ENCODE results near the gene AIDA.
A peak's percentile ranks its signal among the peaks of the same experiment; 100 is the strongest.

AIDA gene

GRCh38 chr1:222712253-222713090 lies at the start of gene AIDA, which contains the start of gene BROX:
Gene AIDA (minus strand): TSS chr1:222712491. CDS start chr1:222712317, 174 bp downstream.
Gene BROX (plus strand): TSS chr1:222712564. CDS start chr1:222715700, 3,136 bp downstream.
- FAIRE-seq: no peak

GRCh38 chr1:222761083-222761482 lies 48.8 kb upstream of the AIDA start:
- FAIRE-seq: no peak

DNA sequence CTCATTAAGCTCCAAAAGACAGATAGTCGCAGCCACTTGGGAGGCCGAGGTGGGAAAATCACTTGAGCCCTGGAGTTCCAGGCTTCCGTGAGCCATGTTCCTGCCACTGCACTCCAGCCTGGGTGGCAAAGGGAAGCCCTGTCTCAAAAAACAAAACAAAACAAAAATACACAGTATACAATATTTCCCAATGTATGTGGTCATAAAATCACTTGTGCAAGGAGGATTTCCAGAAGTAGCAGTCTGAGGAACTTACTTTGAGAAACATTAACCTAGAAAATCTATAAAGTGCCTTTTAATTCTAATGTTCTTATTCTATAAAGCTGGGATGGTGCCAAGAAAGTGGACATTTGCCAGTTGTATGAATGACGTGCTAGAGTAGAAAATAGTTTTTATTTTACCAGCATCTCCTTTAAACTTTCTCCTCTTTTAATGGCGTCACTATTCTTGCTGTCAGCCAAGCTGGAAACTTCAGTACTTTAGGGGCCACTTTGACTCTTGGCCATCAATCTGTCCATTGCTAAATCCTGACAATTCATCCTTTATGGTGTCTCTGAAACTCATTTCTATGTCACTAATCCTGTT lies 47.3 kb upstream of the AIDA start:
- FAIRE-seq: no peak

DNA sequence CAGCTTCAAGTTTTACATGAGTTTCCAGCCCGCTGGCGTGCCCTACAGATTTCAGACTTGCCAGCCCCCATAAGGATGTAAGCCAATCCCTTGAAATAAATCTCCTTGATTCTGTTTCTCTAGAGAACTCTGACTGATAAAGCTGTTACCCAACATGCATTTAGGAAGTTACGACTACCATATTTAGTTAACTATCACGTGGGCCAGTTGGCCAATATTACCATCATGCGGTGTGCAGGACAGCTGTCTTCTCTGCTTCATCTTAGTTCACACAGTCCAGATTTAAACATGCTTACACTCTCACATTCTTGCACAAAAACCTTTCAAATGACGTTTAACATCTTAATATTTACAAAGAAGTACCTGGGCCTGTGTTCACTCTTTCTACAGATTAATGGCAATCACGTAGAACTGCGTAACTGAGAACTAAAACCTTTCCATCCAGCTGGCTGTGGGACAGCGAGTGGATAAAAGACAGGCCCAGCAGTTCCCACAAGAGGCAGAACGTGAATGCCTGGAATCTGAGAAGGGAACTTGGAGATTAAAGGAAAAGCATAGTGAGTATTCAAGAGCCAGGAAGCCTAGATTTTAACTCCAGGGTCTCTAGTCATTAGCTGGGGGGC lies 45.5 kb upstream of the AIDA start:
- no peak for FAIRE-seq

DNA sequence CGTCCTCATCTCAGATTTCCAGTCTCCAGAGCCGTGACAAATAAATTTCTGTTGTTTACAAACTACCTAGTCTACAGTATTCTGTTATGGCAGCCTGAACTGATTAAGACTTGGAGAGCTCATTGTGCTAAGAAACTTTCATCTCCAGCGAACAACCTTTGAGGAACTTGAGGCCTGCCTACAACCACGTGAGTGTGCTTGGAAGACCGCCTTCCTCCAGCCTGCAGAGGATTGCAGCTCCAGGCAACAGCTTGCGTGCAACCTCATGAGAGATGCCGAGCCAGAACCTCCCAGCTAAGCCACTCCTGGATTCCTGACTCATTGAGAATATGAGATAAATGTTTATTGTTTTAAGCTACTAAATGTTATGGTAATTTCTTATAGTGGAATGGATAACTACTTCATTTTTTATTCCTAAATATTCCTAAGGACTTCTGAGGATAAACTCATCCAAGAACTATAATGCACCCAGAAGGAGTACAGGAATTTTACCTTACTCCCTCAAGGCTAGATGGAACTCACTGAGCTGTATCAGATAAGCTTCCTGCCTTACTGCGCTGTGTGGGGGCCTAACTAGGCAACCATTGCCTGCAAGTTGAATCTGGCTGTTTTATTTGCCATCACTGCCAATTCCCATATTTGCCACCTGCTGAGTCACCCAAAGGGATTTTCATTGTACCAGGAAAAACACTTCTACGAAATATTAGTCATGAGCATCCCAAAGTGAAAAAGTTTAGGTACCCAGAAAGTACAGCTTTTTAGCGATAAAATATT lies 42.3 kb upstream of the AIDA start:
- no peak for FAIRE-seq

DNA sequence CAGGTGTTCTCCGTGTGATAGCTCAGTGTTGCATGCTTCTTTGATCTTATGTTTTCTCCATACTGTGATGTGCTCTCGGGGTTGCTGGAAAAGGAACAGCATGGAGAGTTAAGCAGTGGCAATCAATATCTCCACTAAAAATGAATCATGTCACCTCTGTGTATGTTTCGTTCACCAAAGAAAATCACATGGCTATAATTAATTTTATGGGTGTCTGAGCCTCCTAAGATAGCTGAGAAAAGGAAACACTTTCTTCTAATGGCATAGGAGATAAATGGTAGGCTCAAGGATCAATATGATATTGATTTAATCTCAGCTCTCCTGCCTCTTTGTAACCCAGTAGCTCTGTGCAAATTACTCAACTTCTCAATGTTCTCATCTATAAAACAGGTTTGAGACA lies 39.0 kb upstream of the AIDA start:
- no peak for FAIRE-seq

GRCh38 chr1:222750651-222751050 lies 38.4 kb upstream of the AIDA start:
- FAIRE-seq: no peak

DNA sequence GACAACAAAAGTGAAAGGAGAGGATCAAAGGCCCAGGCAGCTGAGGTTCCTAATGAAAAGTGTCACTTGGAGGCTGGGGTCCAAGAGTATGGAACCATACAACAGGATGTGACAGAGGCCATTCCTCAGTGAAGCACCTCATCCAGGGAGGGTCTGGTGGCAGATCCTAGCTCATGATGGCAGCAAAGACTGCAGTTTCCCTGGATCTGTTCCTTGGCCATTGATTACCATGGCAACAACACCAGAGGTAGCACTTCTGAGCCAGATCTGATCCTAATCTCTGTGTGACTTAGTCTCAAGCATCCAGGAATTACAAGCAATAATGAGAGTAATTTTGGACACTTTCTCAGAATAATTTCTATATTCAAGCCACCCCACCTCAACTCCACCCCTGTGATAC lies 37.6 kb upstream of the AIDA start:
- FAIRE-seq: no peak

DNA sequence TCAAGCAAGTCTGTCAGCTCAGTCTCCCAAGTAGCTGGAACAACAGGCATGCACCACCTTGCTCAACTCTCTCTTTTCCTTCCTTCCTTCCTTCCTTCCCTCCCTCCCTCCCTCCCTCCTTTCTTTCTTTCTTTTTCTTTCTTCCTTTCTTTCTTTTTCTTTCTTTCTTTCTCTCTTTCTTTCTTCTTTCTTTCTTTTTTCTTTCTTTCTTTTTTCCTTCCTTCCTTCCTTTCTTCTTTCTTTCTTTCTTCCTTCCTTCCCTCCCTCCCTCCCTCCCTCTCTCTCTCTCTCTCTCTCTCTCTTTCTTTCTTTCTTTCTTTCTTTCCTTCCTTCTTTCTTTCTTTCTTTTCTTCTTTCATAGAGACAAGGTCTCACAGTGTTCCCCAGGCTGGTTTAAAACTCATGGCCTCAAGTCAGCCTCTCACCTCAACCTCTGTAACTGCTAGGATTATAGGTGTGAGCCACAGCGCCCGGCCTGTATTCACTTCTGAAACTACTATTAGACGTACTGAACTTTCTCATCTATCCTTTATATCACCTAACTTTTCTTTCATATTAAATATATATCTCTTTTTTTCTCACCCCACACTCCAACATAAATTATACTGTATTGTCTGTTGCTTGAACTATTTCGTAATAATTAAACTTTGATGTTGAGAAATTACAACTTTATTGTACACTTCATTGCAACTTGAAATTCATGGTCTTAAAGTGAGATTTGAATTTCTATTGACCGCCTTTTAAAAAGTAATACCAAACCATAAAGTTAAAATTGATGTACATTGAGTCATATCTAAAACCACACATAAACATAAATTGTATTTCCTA lies 29.6 kb upstream of the AIDA start:
- peak; percentile 95 for FAIRE-seq

DNA sequence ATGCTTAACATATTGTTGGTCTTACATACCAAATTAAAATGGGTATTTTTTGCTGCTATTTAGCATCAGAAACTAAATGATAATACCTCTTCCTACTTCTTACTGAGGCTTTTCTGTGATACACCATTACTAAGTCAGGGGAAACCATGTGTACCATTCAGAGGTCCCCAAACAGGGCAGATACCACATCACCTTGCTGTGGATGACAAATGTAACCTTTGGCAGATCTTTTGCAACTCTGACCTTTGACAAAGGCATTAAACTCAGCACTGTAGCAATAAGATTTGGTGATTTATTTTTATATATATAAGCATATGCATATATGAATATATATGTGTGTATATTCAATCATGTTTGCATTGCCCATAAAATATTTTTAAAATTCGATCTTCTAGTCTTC lies 27.6 kb upstream of the AIDA start:
- no peak for FAIRE-seq

DNA sequence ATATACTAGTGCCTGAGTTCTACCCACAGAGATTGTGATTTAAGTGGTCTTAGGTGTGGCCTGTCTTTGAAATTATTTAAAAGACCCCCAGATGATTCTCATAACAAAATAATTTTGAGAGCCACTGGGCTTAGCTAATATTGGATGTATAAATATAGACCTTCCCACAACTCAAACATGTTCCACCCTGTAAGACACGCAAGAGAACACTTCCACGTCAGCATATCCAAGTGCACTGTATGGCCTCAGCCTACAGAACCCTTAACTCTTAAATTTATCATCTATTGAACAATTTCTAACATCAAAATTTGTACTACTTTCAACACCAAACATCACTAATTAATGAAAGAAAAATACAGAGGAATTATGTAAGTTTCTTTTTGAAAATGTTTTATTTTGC lies 27.2 kb upstream of the AIDA start:
- no peak for FAIRE-seq

- FAIRE-seq: peak; percentile 93
Observed at GRCh38 chr1:222736972-222737371, 24.7 kb upstream of the AIDA start, which contains the start of gene FAM177B. Gene FAM177B (plus strand): TSS chr1:222737202. CDS start chr1:222746546, 9,344 bp downstream.

DNA sequence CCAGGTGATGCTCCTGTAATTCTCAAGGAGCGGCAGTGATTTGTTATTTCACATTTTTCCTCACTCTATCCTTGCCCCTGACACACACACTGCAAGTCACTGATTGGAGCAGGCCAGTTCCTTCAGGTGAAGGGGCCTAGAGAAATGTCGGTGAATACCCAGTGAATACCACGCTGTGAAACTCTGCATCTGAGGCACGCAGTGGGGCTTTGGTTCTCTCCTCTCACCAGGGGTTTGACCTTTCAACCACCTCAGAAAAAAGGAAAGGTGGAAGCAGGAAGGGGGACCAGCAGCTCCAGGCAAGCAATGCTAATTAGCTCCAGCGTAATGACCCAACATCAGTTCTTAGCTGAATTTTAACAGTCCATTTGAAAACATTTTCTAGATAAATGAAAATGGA lies 24.2 kb upstream of the AIDA start:
- FAIRE-seq: no peak

- peak; percentile 51 for FAIRE-seq
Observed at GRCh38 chr1:222734740-222735139, 22.4 kb upstream of the AIDA start.

DNA sequence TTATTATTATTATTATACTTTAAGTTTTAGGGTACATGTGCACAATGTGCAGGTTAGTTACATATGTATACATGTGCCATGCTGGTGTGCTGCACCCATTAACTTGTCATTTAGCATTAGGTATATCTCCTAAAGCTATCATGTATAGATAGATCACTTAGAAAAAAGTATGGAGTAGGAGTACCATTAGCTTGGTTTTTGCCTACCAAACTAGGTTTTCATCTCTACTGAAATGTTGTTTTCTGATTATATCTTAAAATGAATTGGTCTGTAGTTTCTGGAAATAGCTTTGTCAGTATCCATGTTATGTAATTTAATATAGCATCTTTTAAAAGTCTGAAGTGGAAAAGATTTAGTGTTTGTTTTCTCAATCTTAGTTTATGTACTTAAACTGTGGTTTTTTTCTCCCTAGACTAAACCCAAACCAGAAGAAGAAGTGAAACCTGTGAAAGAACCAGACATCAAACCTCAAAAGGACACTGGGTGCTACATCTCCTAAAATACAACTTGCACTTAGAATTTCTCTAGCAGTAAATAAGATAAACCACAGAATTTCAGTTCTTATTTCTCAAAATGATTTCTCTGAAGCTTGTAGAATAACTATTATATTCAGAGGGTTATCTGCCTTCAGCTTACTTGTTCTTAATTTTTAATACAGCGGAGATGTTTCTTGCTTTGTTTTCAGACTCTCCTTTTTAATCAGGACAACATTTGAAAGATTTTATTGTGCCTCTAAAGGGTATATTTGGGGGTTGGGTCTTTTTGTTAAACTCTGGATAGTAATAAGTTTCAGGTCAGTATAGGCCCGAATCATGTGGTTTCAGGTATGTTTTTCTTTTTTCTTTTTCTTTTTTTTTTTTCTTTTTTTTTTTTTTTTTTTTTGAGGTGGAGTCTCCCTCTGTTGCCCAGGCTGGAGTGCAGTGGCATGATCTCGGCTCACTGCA lies 20.2 kb upstream of the AIDA start:
- FAIRE-seq: no peak

DNA sequence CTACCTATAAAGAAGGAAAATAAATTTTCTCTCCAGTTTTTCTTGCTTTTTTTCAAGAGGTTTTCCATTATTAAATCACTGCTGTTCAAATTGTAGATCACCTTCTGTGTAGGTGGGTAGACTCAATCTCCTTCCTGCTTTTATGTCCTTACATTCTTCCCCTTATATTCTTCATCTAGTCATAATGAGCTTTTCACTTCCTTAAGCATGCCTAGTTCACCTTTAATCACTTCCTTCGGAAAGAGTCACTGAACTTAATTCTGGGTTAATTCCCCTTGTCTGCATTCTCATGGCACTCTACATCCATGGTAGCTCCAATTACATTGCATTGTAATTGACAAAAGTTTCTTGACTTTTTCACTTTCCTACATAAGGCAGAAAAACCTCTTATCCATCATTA lies 18.6 kb upstream of the AIDA start:
- no peak for FAIRE-seq

DNA sequence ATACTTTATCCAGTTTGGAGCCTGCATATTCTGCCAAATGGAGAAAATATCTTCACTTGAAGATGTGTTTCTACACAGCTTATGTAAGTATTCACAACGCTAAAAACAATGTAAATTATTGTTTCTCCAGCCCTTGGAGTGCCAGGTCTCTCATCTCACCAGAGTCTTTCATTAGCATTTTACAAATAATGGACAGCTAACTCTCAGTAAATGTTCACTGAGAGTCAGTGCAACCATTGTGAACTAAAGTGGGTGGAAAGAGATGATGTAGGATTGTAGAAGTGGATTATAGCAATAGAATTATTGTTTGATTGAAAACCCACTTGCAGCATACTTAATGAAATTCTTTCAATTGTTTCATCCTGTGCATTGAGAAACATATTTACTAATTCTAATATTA lies 16.5 kb upstream of the AIDA start:
- no peak for FAIRE-seq

DNA sequence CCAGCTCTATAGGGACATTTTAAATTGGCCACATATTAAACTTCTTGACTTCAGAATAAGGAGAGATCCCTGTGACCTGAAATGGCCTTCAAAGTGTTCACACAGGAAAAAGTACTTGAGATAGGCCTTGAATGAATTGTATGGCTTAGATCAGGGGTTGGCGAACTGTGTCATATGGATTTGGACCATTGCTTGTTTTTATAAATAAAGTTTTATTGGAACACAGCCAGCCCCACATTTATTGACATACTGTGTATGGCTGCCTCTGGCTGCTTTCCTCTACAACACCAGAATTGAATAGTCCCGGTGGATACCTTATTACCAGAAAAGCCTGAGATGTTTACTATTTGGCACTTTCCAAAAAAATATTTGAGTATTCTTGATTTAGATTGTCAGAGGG lies 4.1 kb upstream of the AIDA start:
- FAIRE-seq: no peak

DNA sequence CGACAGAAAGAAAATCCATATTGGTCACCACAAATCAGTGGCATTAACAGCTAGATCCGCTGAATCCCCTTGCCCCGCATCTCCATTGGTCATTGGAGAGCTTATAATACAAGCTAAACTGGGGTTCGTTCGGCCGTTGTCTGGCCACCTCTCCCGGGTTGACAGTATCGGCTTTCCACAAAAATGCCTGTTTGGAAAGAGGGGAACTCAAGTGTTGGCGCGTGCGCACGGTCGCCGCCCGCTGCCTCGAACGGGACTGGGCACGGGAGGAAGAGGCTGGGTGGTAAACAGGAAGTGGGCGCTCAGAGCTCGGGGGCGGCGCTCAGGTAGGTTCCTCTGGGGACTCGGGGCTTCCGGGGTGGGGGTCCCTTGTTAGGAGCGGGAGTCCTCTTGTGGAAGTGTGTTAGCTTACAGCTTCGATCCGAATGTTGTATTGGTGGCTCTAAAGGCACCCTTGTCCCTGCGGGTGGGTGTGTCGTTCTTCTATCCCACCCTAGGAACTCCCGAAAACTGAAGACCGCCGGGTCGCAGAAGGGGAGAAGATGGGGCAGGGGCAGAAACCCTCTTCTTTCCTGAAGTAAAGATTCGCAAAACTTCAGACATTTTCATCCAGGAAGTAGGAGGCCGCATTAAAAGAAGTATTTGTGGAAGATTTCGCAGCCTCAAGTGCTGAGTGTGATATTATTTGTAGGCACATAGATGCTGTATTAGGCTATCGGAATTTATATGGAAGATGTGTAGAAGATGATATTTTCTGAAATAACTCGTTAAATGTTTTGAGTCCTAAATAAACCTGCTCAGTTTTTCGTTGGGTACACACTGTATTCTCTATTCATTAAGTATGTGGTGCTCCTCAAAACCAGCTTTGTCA lies 1.0 kb upstream of the AIDA start:
- FAIRE-seq: no peak

Measured in islet of Langerhans (tissue), 1 donor.